GM21528 (cell line): ENCODE measurements around the gene ARHGDIA.
"Not testable (repeated sequence)": the region's sequence is repeated elsewhere in the genome, so short reads cannot be mapped to it uniquely, and the experiment has no call there.

ENCODE experiments used
- ATAC-seq: cut with Tn5 transposase; IDR thresholded peaks from one replicate; pipeline ENCODE4 v1.9.1; 2021; ENCODE audit warnings: mild to moderate bottlenecking, moderate library complexity; ENCODE audit not compliant: unreplicated experiment, low FRiP score

Gene ARHGDIA

GRCh38 chr17:81845881-81846742 is 25.0 kb downstream of the ARHGDIA start:
- ATAC-seq = no peak

- ATAC-seq = no peak
These were observed 25.8 kb downstream of the ARHGDIA start for GRCh38 chr17:81845361-81845760.

GRCh38 chr17:81844887-81845286 is 26.2 kb downstream of the ARHGDIA start:
- no peak for ATAC-seq

GRCh38 chr17:81844327-81844851 is 26.7 kb downstream of the ARHGDIA start:
- no peak for ATAC-seq

- no peak for ATAC-seq
These were observed 27.3 kb downstream of the ARHGDIA start for GRCh38 chr17:81843713-81844326.

- ATAC-seq = no peak
These were observed 28.2 kb downstream of the ARHGDIA start for GRCh38 chr17:81842725-81843504.

- no peak for ATAC-seq
These were observed 28.8 kb downstream of the ARHGDIA start for GRCh38 chr17:81842378-81842724.

GRCh38 chr17:81841866-81842265 is 29.3 kb downstream of the ARHGDIA start:
- no peak for ATAC-seq

GRCh38 chr17:81840826-81841778 is 30.0 kb downstream of the ARHGDIA start:
- no peak for ATAC-seq

- ATAC-seq = not testable (repeated sequence)
These were observed 31.1 kb downstream of the ARHGDIA start for GRCh38 chr17:81840059-81840458.

GRCh38 chr17:81839301-81839700 is 31.8 kb downstream of the ARHGDIA start:
- ATAC-seq = no peak

- no peak for ATAC-seq
These were observed 32.3 kb downstream of the ARHGDIA start for GRCh38 chr17:81838753-81839255.

- ATAC-seq = no peak
These were observed 33.5 kb downstream of the ARHGDIA start for GRCh38 chr17:81837641-81838040.

GRCh38 chr17:81834831-81835267 is 36.3 kb downstream of the ARHGDIA start, which contains the start of gene PPP1R27:
Gene PPP1R27 (minus strand): TSS chr17:81835050. CDS start chr17:81834953, 97 bp downstream.
- no peak for ATAC-seq

GRCh38 chr17:81833921-81834830 is 37.0 kb downstream of the ARHGDIA start:
- ATAC-seq = no peak

GRCh38 chr17:81833160-81833920 is 37.8 kb downstream of the ARHGDIA start, which contains the start of gene MCRIP1:
Gene MCRIP1 (minus strand): TSS chr17:81833291. CDS start chr17:81824506, 8,785 bp downstream.
- peak; percentile 59 for ATAC-seq

- peak; percentile 59 for ATAC-seq
These were observed 38.5 kb downstream of the ARHGDIA start for GRCh38 chr17:81832608-81833159.
